HG03103 (cell line): ENCODE results near the gene CDON.
"Not testable (repeated sequence)": the region's sequence is repeated elsewhere in the genome, so short reads cannot be mapped to it uniquely, and the experiment has no call there.

Source experiments
- ATAC-seq: cut with Tn5 transposase; IDR thresholded peaks from one replicate; pipeline ENCODE4 v1.9.1; 2021; ENCODE audit warnings: low read depth; ENCODE audit not compliant: unreplicated experiment

Gene CDON

GRCh38 chr11:126002181-126002580 lies 60.5 kb downstream of the CDON start:
- no peak for ATAC-seq

GRCh38 chr11:125999234-125999880 lies 63.3 kb downstream of the CDON start:
- ATAC-seq = no peak

GRCh38 chr11:125998267-125998666 lies 64.4 kb downstream of the CDON start:
- no peak for ATAC-seq

- ATAC-seq = peak; percentile 90
These were observed 67.4 kb downstream of the CDON start for GRCh38 chr11:125995313-125995712.

GRCh38 chr11:125994509-125994908 lies 68.2 kb downstream of the CDON start:
- ATAC-seq = no peak

GRCh38 chr11:125992893-125993292 lies 69.8 kb downstream of the CDON start:
- no peak for ATAC-seq

GRCh38 chr11:125990244-125990643 lies 72.4 kb downstream of the CDON start:
- no peak for ATAC-seq

- no peak for ATAC-seq
These were observed 75.5 kb downstream of the CDON start for GRCh38 chr11:125987066-125987641.

- ATAC-seq = not testable (repeated sequence)
These were observed 76.7 kb downstream of the CDON start for GRCh38 chr11:125985956-125986355.

GRCh38 chr11:125982348-125982730 lies 80.3 kb downstream of the CDON start:
- ATAC-seq = no peak

- ATAC-seq = no peak
These were observed 82.2 kb downstream of the CDON start for GRCh38 chr11:125980436-125980835.

GRCh38 chr11:125979511-125979910 lies 83.2 kb downstream of the CDON start:
- ATAC-seq = no peak

GRCh38 chr11:125978778-125979407 lies 83.8 kb downstream of the CDON start:
- ATAC-seq = no peak

- no peak for ATAC-seq
These were observed 84.4 kb downstream of the CDON start for GRCh38 chr11:125978181-125978716.

GRCh38 chr11:125977333-125977732 lies 85.3 kb downstream of the CDON start:
- ATAC-seq = no peak

- ATAC-seq = no peak
These were observed 86.5 kb downstream of the CDON start for GRCh38 chr11:125976156-125976555.

- no peak for ATAC-seq
These were observed 87.0 kb downstream of the CDON start for GRCh38 chr11:125975634-125976033.

- no peak for ATAC-seq
These were observed 88.4 kb downstream of the CDON start for GRCh38 chr11:125974284-125974683.

- ATAC-seq = no peak
These were observed 91.0 kb downstream of the CDON start for GRCh38 chr11:125971618-125972017.

GRCh38 chr11:125968354-125968753 lies 94.3 kb downstream of the CDON start:
- no peak for ATAC-seq

- no peak for ATAC-seq
These were observed 95.2 kb downstream of the CDON start for GRCh38 chr11:125967515-125967914.

- ATAC-seq = no peak
These were observed 101.9 kb downstream of the CDON start for GRCh38 chr11:125960771-125961170.
